Epidermal melanocyte (primary cell): ENCODE results near the gene ADAT1.

ENCODE experiments used
- DNase-seq: peaks from one replicate; pipeline ENCODE4 v3.0.0; 2011; ENCODE audit warnings: low spot score; ENCODE audit not compliant: insufficient read length

The ADAT1 gene

GRCh38 chr16:75576384-75576811 is 46.7 kb downstream of the ADAT1 start:
- DNase-seq: no peak

GRCh38 chr16:75575958-75576357 is 47.1 kb downstream of the ADAT1 start:
- DNase-seq: no peak

GRCh38 chr16:75573955-75574354 is 49.1 kb downstream of the ADAT1 start:
- no peak for DNase-seq

GRCh38 chr16:75572864-75573542 is 50.1 kb downstream of the ADAT1 start:
- no peak for DNase-seq

GRCh38 chr16:75570396-75571065 is 52.5 kb downstream of the ADAT1 start:
- no peak for DNase-seq

- DNase-seq: no peak
Measured at GRCh38 chr16:75567911-75568310, 55.2 kb downstream of the ADAT1 start.

GRCh38 chr16:75566758-75567255 is 56.3 kb downstream of the ADAT1 start:
- DNase-seq: no peak

- DNase-seq: peak; percentile 58
Measured at GRCh38 chr16:75566040-75566757, 56.9 kb downstream of the ADAT1 start, which contains the start of gene GABARAPL2. GABARAPL2 (plus strand) TSS chr16:75566379; CDS start chr16:75566487, 108 bp downstream.

GRCh38 chr16:75565640-75566039 is 57.4 kb downstream of the ADAT1 start:
- DNase-seq: no peak

- DNase-seq: peak; percentile 52
Measured at GRCh38 chr16:75559564-75560372, 63.3 kb downstream of the ADAT1 start.

GRCh38 chr16:75558846-75559401 is 64.2 kb downstream of the ADAT1 start:
- DNase-seq: no peak

- no peak for DNase-seq
Measured at GRCh38 chr16:75556431-75556950, 66.6 kb downstream of the ADAT1 start.

- DNase-seq: peak; percentile 92
Measured at GRCh38 chr16:75555707-75556430, 67.2 kb downstream of the ADAT1 start, which contains the start of gene TMEM231. TMEM231 (minus strand) TSS chr16:75556252; CDS start chr16:75556209, 43 bp downstream.

GRCh38 chr16:75555213-75555706 is 67.8 kb downstream of the ADAT1 start:
- peak; percentile 95 for DNase-seq

- no peak for DNase-seq
Measured at GRCh38 chr16:75552951-75553350, 70.1 kb downstream of the ADAT1 start.

GRCh38 chr16:75550211-75550662 is 72.8 kb downstream of the ADAT1 start:
- DNase-seq: no peak
